Fibroblast of lung (primary cell): ENCODE data around the gene GTPBP1.

Source experiments
- CTCF ChIP-seq, 2 donors: IDR thresholded peaks in 1 of 2; conservative IDR thresholded peaks in 1 of 2; 1 replicate in 1 of 2; 2 replicates in 1 of 2; pipeline ENCODE4 v1.5.1; 2011 to 2012; ENCODE audit warnings: low read length in 2 of 2, control low read depth in 1 of 2, inconsistent platforms in 1 of 2, low read depth in 1 of 2, mild to moderate bottlenecking in 1 of 2
- EZH2 ChIP-seq: IDR thresholded peaks from 2 replicates; pipeline ENCODE4 v1.5.1; 2012; ENCODE audit warnings: low read length, control low read depth, mild to moderate bottlenecking; ENCODE audit errors: missing control alignments

- no peak for TF ChIP-seq CTCF (conservative IDR thresholded peaks at IDR 0.05 in 1 of 2, IDR thresholded peaks at IDR 0.05 in 1 of 2; ENCODE audit: low read depth in 1 of 2, low read length in 2 of 2)
- no peak for TF ChIP-seq EZH2
Measured at GRCh38 chr22:38699784-38700183, 6.0 kb upstream of the GTPBP1 start.
